ENCODE measurements around the gene MEIKIN.

MEIKIN gene

DNA sequence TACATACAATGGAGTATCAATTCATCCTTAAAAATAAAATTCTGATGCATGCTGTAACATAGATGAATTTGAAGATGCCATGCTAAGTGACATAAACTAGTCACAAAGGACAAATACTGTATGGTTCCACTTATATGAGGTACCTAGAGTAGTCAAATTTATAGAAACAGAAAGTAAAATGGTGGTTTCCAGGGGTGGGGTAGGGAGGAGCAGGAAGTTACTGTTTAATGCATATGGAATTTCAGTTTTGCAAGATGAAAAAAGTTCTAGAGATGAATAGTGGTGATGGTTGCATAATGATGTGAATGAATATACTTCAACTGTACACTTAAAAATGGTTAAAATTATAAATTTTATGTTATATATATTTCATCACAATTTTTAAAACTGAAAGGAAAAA is 91.3 kb downstream of the MEIKIN start:
- TF ChIP-seq YY1 (IDR thresholded peaks at IDR 0.05; ENCODE audit: low read depth) (no peak), TEAD4 (IDR thresholded peaks at IDR 0.05) (no peak), EGR1 (IDR thresholded peaks at IDR 0.05) (no peak), EP300 (IDR thresholded peaks at IDR 0.05; ENCODE audit: borderline replicate concordance) (no peak), FOXM1 (IDR thresholded peaks at IDR 0.05; ENCODE audit: borderline replicate concordance, low read depth) (no peak), TAF1 (IDR thresholded peaks at IDR 0.05; ENCODE audit: low read depth) (no peak), TCF12 (IDR thresholded peaks at IDR 0.05; ENCODE audit: low read depth) (no peak), NFIC (IDR thresholded peaks at IDR 0.05) (no peak), ZBTB7A (IDR thresholded peaks at IDR 0.05; ENCODE audit: low read depth) (no peak), CEBPB (IDR thresholded peaks at IDR 0.05) (no peak), CREB1 (IDR thresholded peaks at IDR 0.05; ENCODE audit: low read depth) (no peak)
- TF ChIP-seq, protein P1, sequence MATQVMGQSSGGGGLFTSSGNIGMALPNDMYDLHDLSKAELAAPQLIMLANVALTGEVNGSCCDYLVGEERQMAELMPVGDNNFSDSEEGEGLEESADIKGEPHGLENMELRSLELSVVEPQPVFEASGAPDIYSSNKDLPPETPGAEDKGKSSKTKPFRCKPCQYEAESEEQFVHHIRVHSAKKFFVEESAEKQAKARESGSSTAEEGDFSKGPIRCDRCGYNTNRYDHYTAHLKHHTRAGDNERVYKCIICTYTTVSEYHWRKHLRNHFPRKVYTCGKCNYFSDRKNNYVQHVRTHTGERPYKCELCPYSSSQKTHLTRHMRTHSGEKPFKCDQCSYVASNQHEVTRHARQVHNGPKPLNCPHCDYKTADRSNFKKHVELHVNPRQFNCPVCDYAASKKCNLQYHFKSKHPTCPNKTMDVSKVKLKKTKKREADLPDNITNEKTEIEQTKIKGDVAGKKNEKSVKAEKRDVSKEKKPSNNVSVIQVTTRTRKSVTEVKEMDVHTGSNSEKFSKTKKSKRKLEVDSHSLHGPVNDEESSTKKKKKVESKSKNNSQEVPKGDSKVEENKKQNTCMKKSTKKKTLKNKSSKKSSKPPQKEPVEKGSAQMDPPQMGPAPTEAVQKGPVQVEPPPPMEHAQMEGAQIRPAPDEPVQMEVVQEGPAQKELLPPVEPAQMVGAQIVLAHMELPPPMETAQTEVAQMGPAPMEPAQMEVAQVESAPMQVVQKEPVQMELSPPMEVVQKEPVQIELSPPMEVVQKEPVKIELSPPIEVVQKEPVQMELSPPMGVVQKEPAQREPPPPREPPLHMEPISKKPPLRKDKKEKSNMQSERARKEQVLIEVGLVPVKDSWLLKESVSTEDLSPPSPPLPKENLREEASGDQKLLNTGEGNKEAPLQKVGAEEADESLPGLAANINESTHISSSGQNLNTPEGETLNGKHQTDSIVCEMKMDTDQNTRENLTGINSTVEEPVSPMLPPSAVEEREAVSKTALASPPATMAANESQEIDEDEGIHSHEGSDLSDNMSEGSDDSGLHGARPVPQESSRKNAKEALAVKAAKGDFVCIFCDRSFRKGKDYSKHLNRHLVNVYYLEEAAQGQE (IDR thresholded peaks at IDR 0.05; ENCODE audit: low read depth) = no peak
- TF ChIP-seq, protein P2, sequence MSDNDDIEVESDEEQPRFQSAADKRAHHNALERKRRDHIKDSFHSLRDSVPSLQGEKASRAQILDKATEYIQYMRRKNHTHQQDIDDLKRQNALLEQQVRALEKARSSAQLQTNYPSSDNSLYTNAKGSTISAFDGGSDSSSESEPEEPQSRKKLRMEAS (IDR thresholded peaks at IDR 0.05) = no peak
- TF ChIP-seq, protein P3, sequence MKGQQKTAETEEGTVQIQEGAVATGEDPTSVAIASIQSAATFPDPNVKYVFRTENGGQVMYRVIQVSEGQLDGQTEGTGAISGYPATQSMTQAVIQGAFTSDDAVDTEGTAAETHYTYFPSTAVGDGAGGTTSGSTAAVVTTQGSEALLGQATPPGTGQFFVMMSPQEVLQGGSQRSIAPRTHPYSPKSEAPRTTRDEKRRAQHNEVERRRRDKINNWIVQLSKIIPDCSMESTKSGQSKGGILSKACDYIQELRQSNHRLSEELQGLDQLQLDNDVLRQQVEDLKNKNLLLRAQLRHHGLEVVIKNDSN (IDR thresholded peaks at IDR 0.05) = no peak

DNA sequence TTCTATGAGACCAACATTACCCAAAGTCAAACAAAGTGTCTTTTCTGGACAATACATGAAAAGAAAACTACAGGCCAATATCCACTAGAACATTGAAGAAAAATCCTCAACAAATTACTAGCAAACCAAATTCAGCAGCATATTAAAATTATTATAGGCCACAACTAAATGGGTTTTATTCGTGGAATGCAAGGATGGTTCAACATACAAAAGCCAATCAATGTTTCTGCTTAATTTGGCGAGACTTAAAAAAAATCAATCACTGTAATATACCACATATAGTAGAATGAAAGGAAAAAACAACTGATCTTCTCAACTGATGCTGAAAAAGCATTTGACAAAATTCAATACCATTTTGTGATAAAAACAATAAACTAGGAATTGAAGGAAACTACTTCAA is 96.8 kb downstream of the MEIKIN start:
- TF ChIP-seq, protein P2 (IDR thresholded peaks at IDR 0.05) = no peak
- TF ChIP-seq EP300 (IDR thresholded peaks at IDR 0.05; ENCODE audit: borderline replicate concordance) (no peak), TCF12 (IDR thresholded peaks at IDR 0.05; ENCODE audit: low read depth) (no peak)
- TF ChIP-seq, protein P3 (IDR thresholded peaks at IDR 0.05) = no peak

DNA sequence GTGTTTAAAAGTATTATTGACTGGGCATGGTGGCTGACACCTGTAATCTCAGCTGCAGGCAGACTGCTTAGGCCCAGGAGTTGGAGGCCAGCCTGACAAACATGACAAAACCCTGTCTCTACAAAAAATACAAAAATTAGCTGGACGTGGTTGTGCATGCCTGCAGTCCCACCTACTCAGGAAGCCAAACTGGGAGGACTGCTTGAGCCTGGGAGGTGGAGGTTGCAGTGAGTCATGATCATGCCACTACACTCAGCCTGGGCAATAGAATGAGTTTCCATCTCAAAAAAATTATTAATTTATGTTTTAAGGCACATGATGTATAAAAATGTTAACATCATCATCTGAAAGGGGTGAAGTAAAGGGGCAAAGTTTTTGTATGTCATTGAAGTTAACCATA is 98.9 kb downstream of the MEIKIN start:
- no peak for TF ChIP-seq CREB1 (IDR thresholded peaks at IDR 0.05; ENCODE audit: low read depth)
- TF ChIP-seq FOXM1 (IDR thresholded peaks at IDR 0.05; ENCODE audit: borderline replicate concordance, low read depth) = no peak
- no peak for TF ChIP-seq NFIC (IDR thresholded peaks at IDR 0.05)
- TF ChIP-seq, protein P2 (IDR thresholded peaks at IDR 0.05) = no peak
- TF ChIP-seq TAF1 (IDR thresholded peaks at IDR 0.05; ENCODE audit: low read depth) = no peak
- TF ChIP-seq RAD21 (IDR thresholded peaks at IDR 0.05; ENCODE audit: low read depth) = no peak
- no peak for TF ChIP-seq TEAD4 (IDR thresholded peaks at IDR 0.05)
- TF ChIP-seq ZBTB7A (IDR thresholded peaks at IDR 0.05; ENCODE audit: low read depth) = no peak
- TF ChIP-seq YY1 (IDR thresholded peaks at IDR 0.05; ENCODE audit: low read depth) = no peak
- TF ChIP-seq TCF12 (IDR thresholded peaks at IDR 0.05; ENCODE audit: low read depth) = no peak
- TF ChIP-seq CEBPB (IDR thresholded peaks at IDR 0.05) = no peak
- TF ChIP-seq EGR1 (IDR thresholded peaks at IDR 0.05) = no peak
- TF ChIP-seq, protein P1 (IDR thresholded peaks at IDR 0.05; ENCODE audit: low read depth) = no peak
- TF ChIP-seq, protein P3 (IDR thresholded peaks at IDR 0.05) = no peak
- TF ChIP-seq EP300 (IDR thresholded peaks at IDR 0.05; ENCODE audit: borderline replicate concordance) = no peak

DNA sequence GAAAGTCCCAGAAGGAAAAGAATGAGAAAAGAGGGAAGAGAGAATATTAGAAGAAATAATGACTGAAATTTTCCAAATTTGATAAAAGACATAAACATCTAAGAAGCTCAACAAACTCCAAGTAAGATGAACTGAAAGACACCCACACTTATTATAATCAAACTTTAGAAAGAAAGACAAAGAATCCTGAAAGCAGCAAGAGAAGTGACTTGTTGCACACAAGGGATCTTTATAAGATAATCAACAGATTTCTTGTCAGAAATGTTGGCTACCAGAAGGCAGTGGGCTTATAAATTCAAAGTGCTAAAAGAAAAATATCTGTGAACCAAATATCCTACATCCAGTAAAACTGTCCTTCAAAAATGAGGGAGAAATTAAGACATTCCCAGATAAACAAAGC is 99.6 kb downstream of the MEIKIN start:
- TF ChIP-seq EP300 (IDR thresholded peaks at IDR 0.05; ENCODE audit: borderline replicate concordance) = no peak
- no peak for TF ChIP-seq ZBTB7A (IDR thresholded peaks at IDR 0.05; ENCODE audit: low read depth)
- no peak for TF ChIP-seq TEAD4 (IDR thresholded peaks at IDR 0.05)
- TF ChIP-seq, protein P1 (IDR thresholded peaks at IDR 0.05; ENCODE audit: low read depth) = no peak
- no peak for TF ChIP-seq TCF12 (IDR thresholded peaks at IDR 0.05; ENCODE audit: low read depth)
- no peak for TF ChIP-seq NFIC (IDR thresholded peaks at IDR 0.05)
- no peak for TF ChIP-seq CEBPB (IDR thresholded peaks at IDR 0.05)
- TF ChIP-seq, protein P2 (IDR thresholded peaks at IDR 0.05) = no peak
- no peak for TF ChIP-seq TAF1 (IDR thresholded peaks at IDR 0.05; ENCODE audit: low read depth)
- TF ChIP-seq RAD21 (IDR thresholded peaks at IDR 0.05; ENCODE audit: low read depth) = no peak
- TF ChIP-seq, protein P3 (IDR thresholded peaks at IDR 0.05) = no peak
- TF ChIP-seq EGR1 (IDR thresholded peaks at IDR 0.05) = no peak
- no peak for TF ChIP-seq FOXM1 (IDR thresholded peaks at IDR 0.05; ENCODE audit: borderline replicate concordance, low read depth)
- no peak for TF ChIP-seq YY1 (IDR thresholded peaks at IDR 0.05; ENCODE audit: low read depth)
- TF ChIP-seq CREB1 (IDR thresholded peaks at IDR 0.05; ENCODE audit: low read depth) = no peak

All from Ishikawa (cell line).